DOHH2 (cell line): ENCODE measurements around the gene PROM1.

Experiments
- H3F3A ChIP-seq: fragments of 200-600 bp; sonication (generic), shearing (Covaris generic); 2 replicates; pipeline ENCODE4 v1.6.0; 2016; ENCODE audit warnings: antibody characterized with exemption, mild to moderate bottlenecking; ENCODE audit not compliant: control insufficient read depth, insufficient read depth
- H3K27ac ChIP-seq: fragments of 200-600 bp; sonication (generic); 2 replicates; pipeline ENCODE4 v1.5.1; 2014; ENCODE audit warnings: low read depth, mild to moderate bottlenecking, low read length, moderate library complexity
- H3K27me3 ChIP-seq: fragments of 200-600 bp; sonication (generic); 2 replicates; pipeline ENCODE4 v1.6.1; 2014; ENCODE audit warnings: mild to moderate bottlenecking, low read length, mixed read lengths; ENCODE audit not compliant: control insufficient read depth
- H3K36me3 ChIP-seq: fragments of 200-600 bp; sonication (generic); 2 replicates; pipeline ENCODE4 v1.6.1; 2014; ENCODE audit warnings: mild to moderate bottlenecking, low read length, moderate library complexity, mixed read lengths; ENCODE audit not compliant: control insufficient read depth
- H3K4me1 ChIP-seq: fragments of 200-600 bp; sonication (generic); 2 replicates; pipeline ENCODE4 v1.6.1; 2014; ENCODE audit warnings: mild to moderate bottlenecking, low read length, mixed read lengths; ENCODE audit not compliant: control insufficient read depth
- H3K4me2 ChIP-seq: fragments of 200-600 bp; sonication (generic); 2 replicates; pipeline ENCODE4 v1.6.0; 2014; ENCODE audit warnings: mild to moderate bottlenecking, low read length, moderate library complexity
- H3K4me3 ChIP-seq: fragments of 200-600 bp; sonication (generic); 2 replicates; pipeline ENCODE4 v1.5.1; 2014; ENCODE audit warnings: mild to moderate bottlenecking, low read length, mixed read lengths
- H3K79me2 ChIP-seq: fragments of 200-600 bp; sonication (generic); 2 replicates; pipeline ENCODE4 v1.6.1; 2014; ENCODE audit warnings: mild to moderate bottlenecking, low read length, mixed read lengths; ENCODE audit not compliant: control insufficient read depth
- H3K9me2 ChIP-seq: fragments of 200-600 bp; sonication (generic); replicated peaks from 2 replicates; pipeline ENCODE4 v1.6.1; 2014; ENCODE audit warnings: mild to moderate bottlenecking, low read length, mixed read lengths; ENCODE audit not compliant: control insufficient read depth
- H3K9me3 ChIP-seq: fragments of 200-600 bp; sonication (generic); 2 replicates; pipeline ENCODE4 v1.6.1; 2014; ENCODE audit warnings: antibody characterized with exemption, low read length, mixed read lengths; ENCODE audit not compliant: control insufficient read depth, insufficient read depth
- H4K20me1 ChIP-seq: fragments of 200-600 bp; sonication (generic); 2 replicates; pipeline ENCODE4 v1.6.0; 2014; ENCODE audit warnings: low read depth, mild to moderate bottlenecking, antibody characterized with exemption, low read length, moderate library complexity; ENCODE audit not compliant: control insufficient read depth, insufficient read depth
- CTCF ChIP-seq: fragments of 200-600 bp; sonication (generic); IDR thresholded peaks from one replicate; pipeline ENCODE4 v1.5.1; 2014; ENCODE audit warnings: antibody characterized with exemption, mild to moderate bottlenecking, low read depth, low read length; ENCODE audit not compliant: poor library complexity, severe bottlenecking
- EZH2phosphoT487 ChIP-seq: fragments of 200-600 bp; sonication (generic); IDR thresholded peaks from 2 replicates; pipeline ENCODE4 v1.6.1; 2017; ENCODE audit warnings: borderline replicate concordance, mild to moderate bottlenecking, antibody characterized with exemption, low read length, moderate library complexity, mixed read lengths

The PROM1 gene

GRCh38 chr4:16113741-16114140 lies 29.9 kb upstream of the PROM1 start:
- H3K9me3 ChIP-seq = no peaks in the 10 kb centered on the region
- H3K27ac ChIP-seq = no peak overlapping the region
- no peaks in the 10 kb centered on the region for H3K79me2 ChIP-seq
- H3K9me2 ChIP-seq = no peaks in the 10 kb centered on the region
- no peaks in the 10 kb centered on the region for H3K27me3 ChIP-seq
- H3K4me3 ChIP-seq = no peak overlapping the region
- H3K36me3 ChIP-seq = no peaks in the 10 kb centered on the region
- no peak overlapping the region for H3K4me2 ChIP-seq
- TF ChIP-seq EZH2phosphoT487 (no peak), CTCF (no peak)
- H3K4me1 ChIP-seq = peaks cover 3% of the 10 kb centered on the region; the same call in 1 of the 2 replicates
- H3F3A ChIP-seq = no peaks in the 10 kb centered on the region
- H4K20me1 ChIP-seq = no peaks in the 10 kb centered on the region

- Histone ChIP-seq H3K9me3 (no peaks in the 10 kb centered on the region), H3K27me3 (no peaks in the 10 kb centered on the region), H3K4me1 (peaks cover 3% of the 10 kb centered on the region; the same call in 1 of the 2 replicates), H3K79me2 (no peaks in the 10 kb centered on the region), H3K36me3 (no peaks in the 10 kb centered on the region), H3K27ac (no peak overlapping the region), H3K4me2 (no peak overlapping the region), H3K4me3 (no peak overlapping the region), H3F3A (no peaks in the 10 kb centered on the region), H4K20me1 (no peaks in the 10 kb centered on the region), H3K9me2 (no peaks in the 10 kb centered on the region)
- TF ChIP-seq EZH2phosphoT487 = no peak
- TF ChIP-seq CTCF = no peak
These were observed 27.7 kb upstream of the PROM1 start for GRCh38 chr4:16111533-16111932.

GRCh38 chr4:16110661-16111290 lies 27.0 kb upstream of the PROM1 start:
- H3K36me3 ChIP-seq = no peaks in the 10 kb centered on the region
- H3K79me2 ChIP-seq = no peaks in the 10 kb centered on the region
- H3K9me2 ChIP-seq = no peaks in the 10 kb centered on the region; the same call in 1 of the 2 replicates
- H3K9me3 ChIP-seq = no peaks in the 10 kb centered on the region
- TF ChIP-seq CTCF (no peak), EZH2phosphoT487 (no peak)
- no peak overlapping the region for H3K4me3 ChIP-seq
- no peak overlapping the region for H3K4me2 ChIP-seq
- no peaks in the 10 kb centered on the region for H3K27me3 ChIP-seq
- no peak overlapping the region for H3K27ac ChIP-seq
- no peaks in the 10 kb centered on the region for H3F3A ChIP-seq
- peaks cover 3% of the 10 kb centered on the region; the same call in 1 of the 2 replicates for H3K4me1 ChIP-seq
- H4K20me1 ChIP-seq = no peaks in the 10 kb centered on the region
